Measurements from ENCODE around the gene BCL7A.

DNA sequence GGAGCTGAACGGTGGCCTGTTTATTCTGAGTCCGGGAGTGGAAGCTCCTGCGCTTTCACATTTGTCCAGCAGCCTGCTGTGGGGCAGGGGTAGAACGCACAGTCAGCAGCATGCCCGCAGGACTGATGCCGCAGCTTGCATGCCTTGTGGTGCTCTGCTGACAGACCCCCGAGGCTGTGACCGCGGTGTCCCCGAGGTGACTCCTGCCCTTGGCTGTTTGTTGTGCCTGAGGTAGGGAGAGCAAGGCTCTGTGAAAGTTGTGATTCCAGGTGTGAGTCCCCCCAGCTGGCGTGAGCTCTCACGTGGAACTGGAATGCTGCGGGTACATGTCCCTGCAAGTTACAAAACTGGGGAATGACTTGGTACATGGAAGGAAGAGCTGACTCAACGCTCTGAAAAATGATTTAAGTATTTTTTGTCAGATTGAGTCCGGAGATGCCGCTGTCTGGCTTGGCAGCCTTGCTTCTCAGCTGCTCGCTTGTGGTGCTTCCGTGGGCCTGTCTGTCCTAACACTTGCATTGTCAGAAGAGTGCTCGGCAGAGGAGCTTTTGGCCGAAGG, 75.0 kb downstream of the BCL7A start:
- TF ChIP-seq, protein P1, sequence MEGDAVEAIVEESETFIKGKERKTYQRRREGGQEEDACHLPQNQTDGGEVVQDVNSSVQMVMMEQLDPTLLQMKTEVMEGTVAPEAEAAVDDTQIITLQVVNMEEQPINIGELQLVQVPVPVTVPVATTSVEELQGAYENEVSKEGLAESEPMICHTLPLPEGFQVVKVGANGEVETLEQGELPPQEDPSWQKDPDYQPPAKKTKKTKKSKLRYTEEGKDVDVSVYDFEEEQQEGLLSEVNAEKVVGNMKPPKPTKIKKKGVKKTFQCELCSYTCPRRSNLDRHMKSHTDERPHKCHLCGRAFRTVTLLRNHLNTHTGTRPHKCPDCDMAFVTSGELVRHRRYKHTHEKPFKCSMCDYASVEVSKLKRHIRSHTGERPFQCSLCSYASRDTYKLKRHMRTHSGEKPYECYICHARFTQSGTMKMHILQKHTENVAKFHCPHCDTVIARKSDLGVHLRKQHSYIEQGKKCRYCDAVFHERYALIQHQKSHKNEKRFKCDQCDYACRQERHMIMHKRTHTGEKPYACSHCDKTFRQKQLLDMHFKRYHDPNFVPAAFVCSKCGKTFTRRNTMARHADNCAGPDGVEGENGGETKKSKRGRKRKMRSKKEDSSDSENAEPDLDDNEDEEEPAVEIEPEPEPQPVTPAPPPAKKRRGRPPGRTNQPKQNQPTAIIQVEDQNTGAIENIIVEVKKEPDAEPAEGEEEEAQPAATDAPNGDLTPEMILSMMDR (IDR thresholded peaks at IDR 0.05) = no peak
- TF ChIP-seq POLR2A (IDR thresholded peaks at IDR 0.05) = no peak
